GM21825 (cell line): ENCODE results near the gene DCC.

Experiments
- ATAC-seq: cut with Tn5 transposase; IDR thresholded peaks from one replicate; pipeline ENCODE4 v1.9.1; 2021; ENCODE audit warnings: mild to moderate bottlenecking, moderate library complexity; ENCODE audit not compliant: unreplicated experiment

The DCC gene

GRCh38 chr18:52670896-52671295 is 330.9 kb downstream of the DCC start:
- no peak for ATAC-seq

GRCh38 chr18:52678034-52678433 is 338.0 kb downstream of the DCC start:
- ATAC-seq: no peak

- ATAC-seq: no peak
These were observed 338.6 kb downstream of the DCC start for GRCh38 chr18:52678551-52678950.

- ATAC-seq: no peak
These were observed 339.4 kb downstream of the DCC start for GRCh38 chr18:52679354-52679753.

DNA sequence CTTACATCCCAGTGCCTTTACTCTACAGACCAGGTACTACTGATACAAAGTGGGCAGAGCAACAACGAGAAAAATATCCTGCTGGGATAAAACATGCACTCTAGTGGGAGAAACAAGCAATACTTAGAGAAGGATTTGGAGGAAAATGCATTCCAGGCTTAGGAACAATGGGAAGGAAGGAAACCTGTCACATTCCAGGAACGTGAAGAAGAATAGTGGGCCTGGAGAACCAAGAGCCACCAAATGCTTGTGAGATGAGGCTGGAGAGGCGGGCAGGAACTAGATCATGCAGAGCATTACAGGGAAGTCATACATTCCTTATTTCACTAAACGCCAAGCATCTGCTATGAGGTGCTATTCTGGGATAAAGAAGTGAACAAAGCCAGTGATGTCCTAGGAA is 342.3 kb downstream of the DCC start:
- no peak for ATAC-seq

DNA sequence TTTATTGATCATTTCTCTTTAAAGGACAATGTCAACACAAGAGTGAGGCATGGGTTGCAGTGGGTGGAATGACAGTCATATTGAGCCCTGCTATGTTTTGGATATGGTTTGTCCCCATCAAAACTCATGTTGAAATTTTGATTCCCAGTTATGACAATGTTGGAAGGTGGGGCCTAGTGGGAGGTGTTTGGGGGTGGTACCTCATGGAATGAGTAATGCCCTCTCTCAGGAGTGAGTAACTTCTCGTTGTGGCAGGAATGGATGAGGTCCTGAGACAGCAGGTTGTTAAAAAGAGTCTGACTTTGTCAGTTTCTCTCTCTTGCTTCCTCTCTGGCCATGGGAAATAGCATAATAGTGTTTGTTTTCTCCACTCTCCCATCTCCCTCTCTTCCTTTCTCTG is 345.3 kb downstream of the DCC start:
- no peak for ATAC-seq

DNA sequence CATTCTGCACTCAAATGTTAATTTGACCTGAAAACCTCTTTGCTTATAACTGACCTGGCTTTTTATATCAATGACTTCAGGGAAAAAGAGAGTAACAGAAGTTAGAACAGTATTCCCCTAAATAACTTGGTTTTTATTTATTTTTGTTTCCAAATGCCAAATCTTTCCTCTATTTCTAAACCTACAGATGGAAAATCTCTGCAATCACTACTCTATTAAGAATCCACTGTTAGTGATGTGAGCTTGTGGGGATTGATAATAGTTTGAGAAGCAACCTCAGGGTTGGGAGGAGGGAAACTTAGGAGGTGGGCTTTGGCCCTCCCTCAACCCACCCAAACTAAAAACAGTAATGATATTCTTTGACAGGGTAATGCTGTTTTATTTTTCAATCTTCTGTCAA is 351.8 kb downstream of the DCC start:
- no peak for ATAC-seq

DNA sequence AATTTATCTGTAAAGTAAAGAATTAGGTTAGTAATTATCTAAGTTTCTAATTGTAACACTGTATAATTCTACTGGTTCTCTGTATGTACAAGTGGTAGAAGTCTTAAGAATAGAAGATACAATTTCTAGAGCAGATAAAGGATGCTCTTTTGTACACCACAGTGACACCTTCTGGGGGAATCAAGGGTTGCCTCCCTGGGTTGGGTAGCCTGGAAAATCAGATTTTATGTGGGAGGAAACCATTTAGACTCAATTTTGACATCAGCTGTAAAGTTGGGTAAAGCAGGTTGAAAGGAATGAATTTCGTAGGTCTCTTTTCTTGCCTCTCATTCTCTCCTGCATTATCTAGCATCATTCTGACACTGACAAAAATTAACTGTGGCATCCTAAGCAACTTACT is 354.8 kb downstream of the DCC start:
- no peak for ATAC-seq

DNA sequence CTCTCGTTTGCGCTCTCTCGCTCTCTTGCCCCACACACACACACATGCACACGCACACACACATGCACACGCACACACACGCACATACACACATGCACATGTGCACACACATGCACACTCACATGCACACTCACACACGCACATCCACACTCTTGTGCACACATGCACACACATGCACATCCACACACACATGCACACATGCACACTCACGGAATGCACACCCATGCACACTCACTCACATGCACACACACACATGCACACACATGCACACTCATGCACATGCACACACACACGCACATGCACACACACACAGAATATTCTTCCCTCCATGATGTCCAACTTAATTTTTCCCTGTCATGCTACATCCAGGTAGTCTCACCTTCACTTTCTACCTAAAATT is 360.1 kb downstream of the DCC start:
- no peak for ATAC-seq

- no peak for ATAC-seq
These were observed 360.8 kb downstream of the DCC start for GRCh38 chr18:52700816-52701215.

GRCh38 chr18:52701219-52701935 is 361.4 kb downstream of the DCC start:
- ATAC-seq: no peak

GRCh38 chr18:52715421-52715820 is 375.4 kb downstream of the DCC start:
- no peak for ATAC-seq

DNA sequence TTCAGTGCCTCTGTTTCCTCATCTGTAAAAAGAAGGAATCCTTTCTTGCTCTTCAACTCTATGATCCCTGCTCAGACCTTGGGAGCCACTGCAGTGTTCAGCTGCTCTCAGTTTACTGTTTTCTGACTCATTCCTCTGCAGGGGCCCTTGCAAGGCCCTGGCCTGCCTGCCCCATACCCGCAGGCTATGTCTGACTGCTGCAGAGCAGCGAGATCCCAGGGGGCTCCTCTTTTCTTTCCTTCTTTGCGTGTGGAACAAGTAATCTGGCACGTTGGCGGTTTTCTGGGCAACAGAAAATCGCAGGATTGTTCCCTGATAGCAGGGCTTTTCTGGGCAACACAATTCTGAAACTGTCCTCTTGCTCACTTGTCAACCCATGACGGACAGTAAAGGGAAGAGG is 376.0 kb downstream of the DCC start:
- no peak for ATAC-seq

DNA sequence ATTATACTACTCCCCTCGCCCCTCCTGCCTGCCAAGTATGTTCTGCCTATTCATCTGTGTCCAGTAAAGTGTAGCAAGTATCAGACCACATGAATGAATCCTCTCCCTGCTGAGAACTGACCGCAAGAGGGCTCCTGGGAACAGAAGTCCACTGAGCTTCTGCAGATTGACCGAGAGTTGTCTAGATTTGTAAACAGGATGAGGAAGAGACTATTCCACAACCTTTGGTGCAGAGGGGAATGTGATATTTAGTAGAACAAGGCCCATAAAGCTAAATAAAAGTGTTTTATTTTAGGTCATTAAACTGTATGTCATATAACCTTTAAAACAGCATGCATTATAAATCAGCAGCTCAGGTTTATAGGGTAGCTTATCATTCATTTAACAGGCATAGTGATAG is 377.0 kb downstream of the DCC start:
- ATAC-seq: no peak

DNA sequence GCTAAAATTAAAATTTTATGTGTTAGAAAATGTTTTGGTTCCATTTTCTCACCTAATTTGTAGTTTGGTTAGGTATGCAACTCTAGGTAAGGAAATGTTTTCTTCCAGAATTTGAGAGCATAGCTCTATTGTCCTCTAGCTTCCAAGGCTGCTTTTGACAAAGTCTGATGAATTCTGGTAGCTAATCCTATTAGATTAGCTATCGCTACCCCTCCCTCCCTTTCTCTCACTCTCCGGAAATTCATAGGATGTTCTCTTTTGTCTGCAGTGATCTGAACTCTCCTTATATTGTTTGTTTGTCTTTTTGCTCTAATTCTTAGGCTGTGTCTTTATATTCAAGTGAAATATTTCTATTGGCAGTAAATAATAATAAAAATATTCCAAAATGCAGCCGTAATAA is 382.9 kb downstream of the DCC start:
- no peak for ATAC-seq

DNA sequence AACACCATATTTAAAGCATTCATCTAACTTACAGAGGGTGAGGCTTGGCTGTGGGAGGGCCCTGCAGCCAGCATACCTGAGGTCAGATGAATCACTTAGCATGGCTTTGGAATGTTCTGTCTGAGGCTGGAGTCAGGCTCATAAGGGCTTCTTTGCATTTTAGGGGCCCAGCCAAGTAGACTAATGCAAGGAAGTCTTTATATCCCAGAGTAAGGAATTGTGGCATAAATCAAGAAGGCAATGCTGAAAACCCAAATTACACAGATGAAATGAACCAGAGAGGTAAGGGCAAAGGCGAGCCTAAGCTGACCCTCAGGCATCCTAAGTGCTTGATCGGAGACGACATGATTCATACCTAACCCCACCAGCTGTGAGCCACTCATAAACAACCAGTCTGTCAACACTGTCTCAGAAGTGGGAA is 383.6 kb downstream of the DCC start:
- ATAC-seq: no peak

GRCh38 chr18:52730972-52731619 is 391.1 kb downstream of the DCC start:
- ATAC-seq: no peak

GRCh38 chr18:52738946-52739345 is 398.9 kb downstream of the DCC start:
- ATAC-seq: no peak

- ATAC-seq: no peak
These were observed 407.0 kb downstream of the DCC start for GRCh38 chr18:52746986-52747385.

GRCh38 chr18:52747869-52748268 is 407.9 kb downstream of the DCC start:
- ATAC-seq: no peak

DNA sequence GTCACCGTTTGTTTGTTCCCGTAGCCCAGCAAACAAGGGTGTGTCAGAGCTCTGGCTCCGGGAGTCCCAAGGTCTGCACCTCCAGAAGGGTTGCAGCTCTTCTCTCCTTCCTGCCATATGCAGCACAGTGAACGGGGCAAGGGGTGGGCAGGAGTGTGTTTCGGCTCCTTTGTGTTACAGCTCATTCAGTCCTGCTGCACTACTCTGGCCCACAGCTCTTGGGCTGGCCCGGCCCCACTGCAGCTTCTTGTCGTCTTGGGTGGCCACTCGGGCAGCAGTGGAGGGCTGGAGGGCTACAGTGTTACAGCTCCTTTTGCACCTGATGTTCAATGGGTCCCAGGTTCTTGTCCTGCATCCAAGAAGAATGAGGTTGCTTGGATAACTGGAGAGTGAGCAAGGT is 408.3 kb downstream of the DCC start:
- no peak for ATAC-seq

- no peak for ATAC-seq
These were observed 409.5 kb downstream of the DCC start for GRCh38 chr18:52749542-52749941.

DNA sequence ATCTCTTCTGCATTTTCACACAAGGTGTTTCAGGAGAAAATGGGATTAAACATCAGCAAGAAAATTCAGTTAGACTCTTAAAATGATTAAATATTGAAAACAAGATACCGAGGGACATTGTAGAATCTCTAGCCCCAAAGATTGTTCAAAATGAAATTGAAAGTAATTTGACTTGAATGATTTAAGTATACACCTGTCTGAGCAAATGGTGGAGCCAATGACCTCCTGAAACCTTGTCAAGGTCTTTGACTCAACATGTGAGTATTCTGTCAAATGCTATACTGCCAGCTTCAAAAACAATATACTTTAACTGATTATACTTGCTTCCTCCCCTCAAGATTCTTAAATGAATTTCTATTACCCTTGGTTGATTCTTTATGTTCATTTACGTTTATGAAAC is 411.0 kb downstream of the DCC start:
- ATAC-seq: no peak
